ENCODE measurements around the gene DAD1.

DNA sequence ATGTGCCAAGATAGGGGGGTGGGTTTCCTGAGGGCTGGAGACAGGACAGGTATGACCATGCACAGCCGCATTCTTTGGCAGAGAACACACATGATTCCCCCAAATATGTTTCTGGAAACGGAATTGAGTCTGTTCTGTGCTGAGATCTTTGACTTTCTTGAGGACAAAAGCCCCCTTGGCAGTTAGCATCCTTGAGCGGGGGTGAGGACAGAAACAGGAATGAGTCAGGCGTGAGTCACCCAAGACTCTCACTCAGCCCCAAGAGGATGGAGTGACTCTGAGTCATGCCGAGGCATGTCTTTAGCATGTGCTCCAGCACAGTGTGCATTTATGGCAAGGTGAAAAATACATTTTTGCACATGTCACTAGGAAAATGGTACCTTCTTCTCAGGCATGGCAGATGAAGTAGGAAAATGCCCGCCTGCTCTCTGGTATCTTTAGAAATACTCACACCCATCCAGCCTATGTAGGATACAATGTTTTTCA lies 52.1 kb downstream of the DAD1 start:
- TF ChIP-seq, protein P1, sequence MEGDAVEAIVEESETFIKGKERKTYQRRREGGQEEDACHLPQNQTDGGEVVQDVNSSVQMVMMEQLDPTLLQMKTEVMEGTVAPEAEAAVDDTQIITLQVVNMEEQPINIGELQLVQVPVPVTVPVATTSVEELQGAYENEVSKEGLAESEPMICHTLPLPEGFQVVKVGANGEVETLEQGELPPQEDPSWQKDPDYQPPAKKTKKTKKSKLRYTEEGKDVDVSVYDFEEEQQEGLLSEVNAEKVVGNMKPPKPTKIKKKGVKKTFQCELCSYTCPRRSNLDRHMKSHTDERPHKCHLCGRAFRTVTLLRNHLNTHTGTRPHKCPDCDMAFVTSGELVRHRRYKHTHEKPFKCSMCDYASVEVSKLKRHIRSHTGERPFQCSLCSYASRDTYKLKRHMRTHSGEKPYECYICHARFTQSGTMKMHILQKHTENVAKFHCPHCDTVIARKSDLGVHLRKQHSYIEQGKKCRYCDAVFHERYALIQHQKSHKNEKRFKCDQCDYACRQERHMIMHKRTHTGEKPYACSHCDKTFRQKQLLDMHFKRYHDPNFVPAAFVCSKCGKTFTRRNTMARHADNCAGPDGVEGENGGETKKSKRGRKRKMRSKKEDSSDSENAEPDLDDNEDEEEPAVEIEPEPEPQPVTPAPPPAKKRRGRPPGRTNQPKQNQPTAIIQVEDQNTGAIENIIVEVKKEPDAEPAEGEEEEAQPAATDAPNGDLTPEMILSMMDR (IDR thresholded peaks at IDR 0.05): no peak
- TF ChIP-seq POLR2A (IDR thresholded peaks at IDR 0.05): no peak
